GM21367 (cell line): ENCODE results near the gene S1PR2.
"Not testable (repeated sequence)": the region's sequence is repeated elsewhere in the genome, so short reads cannot be mapped to it uniquely, and the experiment has no call there.

ENCODE experiments used
- ATAC-seq: cut with Tn5 transposase; IDR thresholded peaks from one replicate; pipeline ENCODE4 v1.9.1; 2021; ENCODE audit not compliant: unreplicated experiment

The S1PR2 gene

GRCh38 chr19:10226021-10226375 is 5.1 kb downstream of the S1PR2 start:
- no peak for ATAC-seq

GRCh38 chr19:10224337-10224736 is 6.8 kb downstream of the S1PR2 start:
- no peak for ATAC-seq

- no peak for ATAC-seq
Observed at GRCh38 chr19:10223488-10224213, 7.5 kb downstream of the S1PR2 start.

GRCh38 chr19:10222201-10222890 is 8.8 kb downstream of the S1PR2 start:
- ATAC-seq, result no peak

GRCh38 chr19:10220695-10221094 is 10.4 kb downstream of the S1PR2 start:
- no peak for ATAC-seq

GRCh38 chr19:10219678-10220077 is 11.5 kb downstream of the S1PR2 start:
- ATAC-seq, result no peak

GRCh38 chr19:10217085-10217484 is 14.0 kb downstream of the S1PR2 start:
- ATAC-seq, result no peak

GRCh38 chr19:10214784-10215183 is 16.3 kb downstream of the S1PR2 start:
- no peak for ATAC-seq

- ATAC-seq, result no peak
Observed at GRCh38 chr19:10211691-10212090, 19.4 kb downstream of the S1PR2 start.

- ATAC-seq, result no peak
Observed at GRCh38 chr19:10211061-10211460, 20.1 kb downstream of the S1PR2 start.

- ATAC-seq, result no peak
Observed at GRCh38 chr19:10209315-10209714, 21.8 kb downstream of the S1PR2 start.

- no peak for ATAC-seq
Observed at GRCh38 chr19:10207026-10207425, 24.1 kb downstream of the S1PR2 start.

GRCh38 chr19:10206226-10206885 is 24.8 kb downstream of the S1PR2 start:
- ATAC-seq, result no peak

- no peak for ATAC-seq
Observed at GRCh38 chr19:10205636-10206035, 25.5 kb downstream of the S1PR2 start.

GRCh38 chr19:10203686-10204085 is 27.4 kb downstream of the S1PR2 start:
- no peak for ATAC-seq

- no peak for ATAC-seq
Observed at GRCh38 chr19:10201176-10201575, 30.0 kb downstream of the S1PR2 start.

- not testable (repeated sequence) for ATAC-seq
Observed at GRCh38 chr19:10200101-10200500, 31.0 kb downstream of the S1PR2 start.

- ATAC-seq, result not testable (repeated sequence)
Observed at GRCh38 chr19:10198889-10199644, 32.1 kb downstream of the S1PR2 start.

GRCh38 chr19:10195199-10195519 is 36.0 kb downstream of the S1PR2 start:
- peak; percentile 8 for ATAC-seq

- peak; percentile 54 for ATAC-seq
Observed at GRCh38 chr19:10194500-10195198, 36.5 kb downstream of the S1PR2 start, which contains the start of gene DNMT1. Gene DNMT1, minus strand, starts transcription at chr19:10194953. Its CDS starts 54 bp downstream, at chr19:10194899.
